HG03139 (cell line): ENCODE data around the gene CD99.

Experiments
- ATAC-seq: cut with Tn5 transposase; IDR thresholded peaks from one replicate; pipeline ENCODE4 v1.9.1; 2021; ENCODE audit not compliant: unreplicated experiment

CD99 gene, protein sequence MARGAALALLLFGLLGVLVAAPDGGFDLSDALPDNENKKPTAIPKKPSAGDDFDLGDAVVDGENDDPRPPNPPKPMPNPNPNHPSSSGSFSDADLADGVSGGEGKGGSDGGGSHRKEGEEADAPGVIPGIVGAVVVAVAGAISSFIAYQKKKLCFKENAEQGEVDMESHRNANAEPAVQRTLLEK

DNA sequence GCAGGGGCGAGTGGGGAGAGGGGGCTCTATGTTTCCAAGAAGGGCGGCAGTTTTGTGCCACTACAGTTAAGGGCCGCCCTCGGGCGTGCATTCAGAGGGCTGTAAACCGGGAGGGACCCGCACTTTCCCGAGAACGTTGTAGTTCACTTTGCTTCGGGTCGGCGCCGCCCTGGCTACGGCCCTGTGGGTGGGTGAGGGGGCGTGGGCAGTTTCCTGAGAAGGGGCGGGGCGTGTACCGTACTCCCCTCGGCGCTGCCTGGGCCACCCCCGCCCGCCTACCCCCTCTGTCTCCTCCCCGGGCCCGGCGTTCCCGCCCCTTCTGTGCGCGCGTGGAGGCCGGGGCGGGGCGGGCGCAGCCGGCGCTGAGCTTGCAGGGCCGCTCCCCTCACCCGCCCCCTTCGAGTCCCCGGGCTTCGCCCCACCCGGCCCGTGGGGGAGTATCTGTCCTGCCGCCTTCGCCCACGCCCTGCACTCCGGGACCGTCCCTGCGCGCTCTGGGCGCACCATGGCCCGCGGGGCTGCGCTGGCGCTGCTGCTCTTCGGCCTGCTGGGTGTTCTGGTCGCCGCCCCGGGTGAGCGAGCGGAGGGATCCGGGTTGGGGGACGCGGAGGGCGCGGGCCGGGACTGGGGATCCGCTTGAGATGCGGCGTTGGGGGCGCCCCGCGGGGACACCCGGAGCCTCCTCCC, at the start of gene CD99:
CD99 (plus strand) TSS at position 440 of the 687 bp plus-strand sequence; CDS start at position 506, 66 bp downstream.
- ATAC-seq, result peak; percentile 83

DNA sequence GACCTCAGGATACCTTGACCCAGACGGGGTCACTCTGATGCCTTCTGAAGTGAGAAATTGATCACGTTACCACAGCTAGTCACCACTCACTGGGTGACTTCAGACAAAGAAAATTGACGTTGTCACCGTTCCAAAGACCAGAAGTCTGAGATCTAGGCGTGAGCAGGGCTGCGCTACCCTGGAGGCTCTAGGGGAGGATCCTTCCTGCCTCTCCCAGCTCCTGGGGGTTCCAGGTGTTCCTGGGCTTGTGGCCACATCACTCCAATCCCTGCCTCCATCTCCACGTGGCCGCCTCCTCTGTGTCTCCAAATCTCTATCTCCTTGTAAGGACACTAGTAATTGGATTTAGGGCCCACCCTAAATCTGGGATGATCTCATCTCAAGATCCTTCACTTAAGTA, 48.9 kb upstream of the CD99 start:
- ATAC-seq, result no peak

DNA sequence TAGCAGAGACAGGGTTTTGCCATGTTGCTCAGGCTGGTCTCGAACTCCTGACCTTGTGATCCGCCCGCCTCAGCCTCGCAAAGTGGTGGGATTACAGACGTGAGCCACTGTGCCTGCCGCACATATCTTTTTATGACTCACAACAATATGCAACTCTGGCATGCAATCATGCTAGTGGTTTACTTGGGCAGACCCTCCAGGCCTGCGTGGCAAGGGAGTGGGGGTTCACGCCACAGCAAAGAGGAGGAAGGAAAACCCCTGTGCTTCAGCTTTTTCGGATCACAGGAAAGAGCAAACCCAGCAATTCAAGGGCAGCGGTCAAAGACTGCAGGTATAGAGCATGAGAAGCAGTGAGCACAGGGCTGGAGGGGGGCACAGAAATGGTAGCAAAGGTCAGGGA, 48.3 kb upstream of the CD99 start:
- no peak for ATAC-seq

DNA sequence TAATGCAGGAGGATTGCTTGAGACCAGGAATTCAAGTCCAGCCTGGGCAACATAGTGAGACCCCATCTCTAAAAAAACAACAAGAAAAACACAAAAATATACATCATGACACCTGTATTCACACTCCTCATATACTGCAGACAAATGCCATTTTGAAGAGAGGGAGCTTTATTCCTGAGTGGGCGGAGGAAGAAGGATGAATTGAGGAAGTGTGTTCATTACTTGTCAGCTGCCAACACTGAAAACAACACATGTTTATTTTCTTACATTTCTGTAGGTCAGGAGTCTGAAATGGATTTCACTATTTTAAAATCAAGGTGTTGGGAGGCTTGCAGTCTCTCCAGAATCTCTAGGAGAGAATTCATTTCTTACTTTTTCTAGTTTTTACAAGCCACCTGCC, 47.2 kb upstream of the CD99 start:
- ATAC-seq, result no peak

DNA sequence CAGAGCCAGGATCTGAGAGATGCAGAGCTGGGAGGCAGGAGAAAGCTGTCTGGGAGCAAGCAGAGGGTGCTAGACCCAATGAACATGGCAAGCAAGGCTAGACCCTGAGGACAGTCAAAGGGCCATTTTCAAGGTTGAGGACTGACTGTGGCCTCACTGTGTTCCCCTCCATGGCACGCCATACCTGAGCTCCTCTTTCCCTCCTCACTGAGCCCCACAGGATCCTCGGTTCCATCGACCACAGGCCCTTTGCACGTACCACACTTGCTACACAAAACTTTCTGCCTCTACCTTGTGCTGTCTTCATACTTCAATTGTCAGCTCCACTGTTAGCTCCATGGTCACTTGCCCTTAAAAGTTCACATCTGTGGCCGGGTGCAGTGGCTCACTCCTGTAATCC, 45.5 kb upstream of the CD99 start:
- ATAC-seq, result no peak

DNA sequence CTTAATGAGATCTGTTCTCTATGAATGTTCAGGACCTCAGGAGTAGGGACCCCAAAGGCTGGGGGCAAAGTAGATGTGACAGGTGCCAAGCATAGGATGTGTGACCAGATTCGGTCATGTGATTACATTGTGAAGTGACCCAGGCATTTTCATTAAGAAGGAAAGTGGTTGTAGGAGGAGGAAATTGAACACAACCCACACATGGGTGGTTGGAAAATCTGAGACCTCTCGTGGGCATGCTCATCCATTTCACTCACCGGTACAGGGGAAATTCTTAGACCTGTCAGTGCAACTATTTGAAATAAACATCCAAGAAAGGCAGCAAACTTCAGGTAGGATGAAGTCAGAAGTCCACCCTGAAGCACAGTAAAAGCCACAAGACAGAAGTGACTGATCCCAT, 43.5 kb upstream of the CD99 start:
- ATAC-seq, result no peak

DNA sequence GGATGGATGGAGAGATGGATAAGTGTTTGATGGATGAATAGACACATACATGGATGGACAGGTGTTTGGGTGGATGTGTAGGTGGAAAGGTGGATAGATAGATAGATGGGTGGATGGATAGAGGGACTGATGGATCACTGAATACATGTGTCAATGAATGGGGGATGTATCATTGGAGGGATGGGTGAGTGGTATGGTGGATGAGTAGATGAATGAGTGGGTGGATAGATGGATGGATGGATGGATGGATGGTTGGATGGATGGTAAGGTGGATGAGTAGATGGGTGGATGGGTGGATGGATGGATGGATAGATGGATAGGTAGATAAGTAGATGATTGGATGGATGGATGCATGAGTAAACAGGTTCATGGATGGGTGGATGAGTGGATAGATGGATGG, 41.1 kb upstream of the CD99 start:
- ATAC-seq, result no peak

DNA sequence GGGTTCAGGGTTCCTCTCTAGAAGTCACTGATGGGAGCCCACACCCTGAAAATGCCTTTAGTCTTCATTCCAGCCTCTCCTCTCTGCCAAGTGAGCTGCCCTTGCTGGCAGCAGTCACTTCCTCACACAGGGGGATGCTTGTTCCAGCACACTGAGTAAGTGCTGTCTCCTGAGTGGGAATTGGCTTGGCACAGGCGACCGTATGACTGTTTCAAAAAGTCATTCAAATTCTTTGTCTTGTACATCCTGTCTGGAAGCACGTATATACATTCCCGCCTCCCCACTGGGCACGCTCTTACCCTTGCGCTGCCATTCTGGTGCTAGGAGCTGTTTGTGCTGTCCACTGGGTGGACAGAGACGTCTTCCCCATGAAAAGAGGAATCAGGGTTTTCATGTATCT, 40.2 kb upstream of the CD99 start:
- ATAC-seq, result no peak

DNA sequence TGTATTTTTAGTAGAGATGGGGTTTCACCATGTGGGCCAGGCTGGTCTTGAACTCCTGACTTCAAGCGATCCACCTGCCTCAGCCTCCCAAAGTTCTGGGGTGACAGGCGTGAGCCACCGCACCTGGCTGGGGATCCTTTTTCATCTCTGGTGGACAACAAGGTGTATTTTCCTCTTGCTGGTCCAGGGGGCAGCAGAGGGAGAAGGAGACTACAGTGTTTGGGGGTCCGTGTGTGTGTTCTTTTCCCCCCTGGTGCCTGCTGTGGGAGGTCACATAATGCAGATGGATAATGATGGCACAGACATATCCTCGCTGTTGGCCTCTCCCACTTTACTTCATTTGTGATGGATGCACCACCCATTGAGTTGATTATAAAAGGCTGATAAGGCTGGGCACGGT, 39.0 kb upstream of the CD99 start:
- ATAC-seq, result no peak

DNA sequence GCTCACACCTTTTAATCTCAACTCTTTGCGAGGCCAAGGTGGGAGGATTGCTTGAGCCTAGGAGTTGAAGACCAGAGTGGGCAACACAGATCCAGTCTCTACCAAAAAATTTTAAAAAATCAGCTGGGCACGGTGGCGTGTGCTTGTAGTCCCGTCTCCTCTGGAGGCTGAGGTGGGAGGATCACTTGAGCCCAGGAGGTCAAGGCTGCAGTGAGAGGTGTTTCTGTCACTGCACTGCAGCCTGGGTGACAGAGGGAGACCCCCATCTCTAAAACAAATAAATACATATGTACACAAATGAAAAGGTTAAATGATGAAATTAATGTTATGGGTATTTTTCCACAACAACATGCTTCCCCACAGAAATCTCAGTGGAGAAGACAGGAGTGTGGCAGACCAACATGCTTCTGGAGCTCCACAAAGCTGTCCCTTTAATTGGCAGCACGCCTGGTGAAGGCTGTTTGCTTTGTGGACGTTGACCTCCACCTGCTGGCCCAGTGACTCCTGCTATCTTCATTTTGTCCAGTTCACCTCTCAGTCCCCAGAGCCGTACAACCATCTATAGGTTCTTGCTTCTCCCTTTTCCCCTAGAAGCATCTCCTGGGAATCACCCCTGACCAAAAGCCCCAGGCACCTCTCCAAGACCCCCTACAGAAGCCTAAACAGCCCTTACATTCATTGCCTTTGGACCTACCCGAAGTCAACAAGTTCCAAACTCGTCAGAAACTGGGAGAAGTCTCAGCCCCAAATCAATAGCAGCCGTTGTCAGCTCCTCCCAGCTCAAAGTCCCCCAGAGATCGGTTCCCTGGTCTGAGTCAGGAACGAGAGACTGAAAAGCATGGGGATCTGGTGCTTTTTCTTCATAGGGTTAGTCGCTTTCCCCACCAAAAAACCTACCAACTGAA, 36.4 kb upstream of the CD99 start:
- ATAC-seq, result no peak

DNA sequence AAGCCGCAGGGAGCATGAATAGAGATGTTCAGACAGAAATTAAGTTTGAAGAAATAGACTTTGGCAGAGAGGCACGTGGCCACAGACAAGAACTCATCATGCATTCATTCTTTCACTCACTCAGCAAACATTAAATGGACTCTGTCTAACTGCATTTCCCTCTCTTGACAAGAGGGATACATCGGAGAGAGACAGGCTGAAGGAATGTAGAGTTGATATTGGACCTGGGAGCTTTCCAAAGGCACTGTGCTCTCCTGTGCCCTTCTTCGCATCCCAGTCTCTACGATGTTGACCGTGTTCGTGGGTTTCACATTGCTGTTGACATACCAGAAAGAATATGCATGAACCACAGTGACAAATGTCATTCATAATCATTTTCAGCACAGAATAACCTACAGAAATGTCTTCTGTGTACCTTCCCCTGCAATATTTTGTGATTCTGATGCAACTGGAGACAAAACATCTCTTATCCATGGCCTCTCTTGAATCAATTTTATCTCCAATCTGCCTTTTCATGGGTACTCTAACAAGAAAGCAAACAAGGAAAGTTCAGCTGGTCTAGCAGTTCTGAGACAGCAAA, 34.7 kb upstream of the CD99 start:
- no peak for ATAC-seq

DNA sequence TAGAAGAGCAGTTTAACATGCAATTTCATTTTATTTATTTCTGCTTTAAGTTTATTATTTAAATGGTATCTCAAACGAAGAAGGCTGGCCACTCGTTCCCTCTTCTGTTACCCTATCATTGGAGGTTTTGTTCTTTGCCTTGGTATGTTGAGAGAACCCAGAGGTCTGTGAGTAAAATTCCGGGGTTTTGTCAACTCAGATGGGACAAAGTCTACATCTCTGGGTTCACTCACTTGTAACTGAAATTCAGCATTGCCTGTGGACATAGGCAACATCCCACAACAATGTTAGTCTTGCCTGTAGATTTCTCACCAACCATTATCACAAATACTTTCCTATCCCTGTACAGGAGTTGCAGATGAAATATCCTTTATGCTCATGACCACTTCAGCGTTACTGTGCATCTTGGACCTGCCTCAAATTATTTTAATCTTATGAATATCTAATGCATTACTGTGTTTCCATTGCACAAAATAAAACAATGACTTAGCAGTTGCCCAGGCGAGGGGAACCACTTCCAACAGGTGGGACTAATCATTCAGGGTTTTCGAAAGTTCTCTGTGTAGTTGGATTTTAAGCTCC, 33.5 kb upstream of the CD99 start:
- ATAC-seq, result no peak

DNA sequence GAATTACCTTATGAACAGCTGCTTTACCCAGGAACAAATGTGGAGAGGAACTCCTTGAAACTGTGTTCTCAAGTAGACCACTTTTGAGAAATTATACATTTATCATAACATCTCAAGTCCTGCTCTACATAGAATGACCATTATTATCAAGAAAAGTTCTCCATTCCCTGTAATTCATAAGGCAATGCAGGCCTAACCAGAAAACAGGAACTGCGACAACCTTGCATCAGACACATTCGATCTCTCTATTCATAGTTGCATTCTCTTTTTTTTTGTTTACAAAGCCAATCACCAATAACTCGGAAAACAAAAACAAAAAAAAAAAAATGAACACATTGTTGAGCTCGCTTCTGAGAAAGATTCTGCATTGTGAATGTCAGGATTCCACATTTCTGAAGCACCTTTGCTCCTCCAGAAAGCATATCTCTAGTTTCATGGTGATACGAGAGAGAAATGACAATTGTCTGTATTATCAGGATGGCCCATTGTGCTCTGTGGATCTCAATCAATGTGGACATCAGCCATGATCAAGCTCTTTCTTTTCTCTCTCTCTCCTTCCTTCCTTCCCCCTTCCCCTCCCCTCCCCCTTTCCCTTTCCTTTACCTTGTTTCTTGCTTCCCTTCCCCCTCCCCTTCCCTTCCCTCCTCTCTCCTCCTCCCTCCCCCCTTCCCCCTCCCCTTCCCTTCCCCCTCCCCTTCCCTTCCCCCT, 32.4 kb upstream of the CD99 start:
- no peak for ATAC-seq

DNA sequence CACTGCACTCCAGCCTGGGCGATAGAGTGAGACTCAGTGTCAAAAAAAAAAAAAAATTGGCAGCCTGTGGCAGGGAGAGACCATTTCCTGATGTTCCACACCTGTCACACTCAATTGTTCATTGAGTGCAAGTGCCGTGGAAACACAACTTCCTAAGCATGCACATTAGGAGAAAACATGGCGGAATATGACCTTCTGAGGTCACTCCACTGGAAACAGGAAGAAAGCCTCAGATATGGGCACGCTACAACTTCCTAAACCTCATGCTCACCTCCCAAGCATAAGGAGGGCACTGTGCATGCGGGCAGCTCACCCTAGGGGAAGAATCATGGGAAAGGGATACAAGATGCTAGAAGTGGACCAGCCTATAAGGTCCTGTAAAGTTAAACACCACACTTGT, 28.5 kb upstream of the CD99 start:
- ATAC-seq, result no peak

DNA sequence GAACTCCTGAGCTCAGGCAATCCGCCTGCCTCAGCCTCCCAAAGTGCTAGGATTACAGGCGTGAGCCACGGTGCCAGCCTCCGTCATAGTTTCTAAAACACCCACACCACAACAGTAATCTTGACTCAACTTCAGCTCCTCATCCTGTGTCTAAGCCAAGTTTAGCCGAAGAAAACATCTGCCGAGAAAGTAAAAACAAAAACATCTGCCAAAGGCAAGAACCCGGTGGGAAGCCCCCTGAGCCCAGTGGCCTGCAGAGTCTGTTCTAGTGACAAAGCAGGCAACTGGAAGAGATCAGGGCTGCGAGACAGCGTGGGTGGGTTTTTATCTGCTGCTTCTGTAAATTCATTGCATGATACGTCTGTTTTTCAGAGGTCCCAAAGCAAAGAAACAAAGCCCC, 26.6 kb upstream of the CD99 start:
- ATAC-seq, result no peak

DNA sequence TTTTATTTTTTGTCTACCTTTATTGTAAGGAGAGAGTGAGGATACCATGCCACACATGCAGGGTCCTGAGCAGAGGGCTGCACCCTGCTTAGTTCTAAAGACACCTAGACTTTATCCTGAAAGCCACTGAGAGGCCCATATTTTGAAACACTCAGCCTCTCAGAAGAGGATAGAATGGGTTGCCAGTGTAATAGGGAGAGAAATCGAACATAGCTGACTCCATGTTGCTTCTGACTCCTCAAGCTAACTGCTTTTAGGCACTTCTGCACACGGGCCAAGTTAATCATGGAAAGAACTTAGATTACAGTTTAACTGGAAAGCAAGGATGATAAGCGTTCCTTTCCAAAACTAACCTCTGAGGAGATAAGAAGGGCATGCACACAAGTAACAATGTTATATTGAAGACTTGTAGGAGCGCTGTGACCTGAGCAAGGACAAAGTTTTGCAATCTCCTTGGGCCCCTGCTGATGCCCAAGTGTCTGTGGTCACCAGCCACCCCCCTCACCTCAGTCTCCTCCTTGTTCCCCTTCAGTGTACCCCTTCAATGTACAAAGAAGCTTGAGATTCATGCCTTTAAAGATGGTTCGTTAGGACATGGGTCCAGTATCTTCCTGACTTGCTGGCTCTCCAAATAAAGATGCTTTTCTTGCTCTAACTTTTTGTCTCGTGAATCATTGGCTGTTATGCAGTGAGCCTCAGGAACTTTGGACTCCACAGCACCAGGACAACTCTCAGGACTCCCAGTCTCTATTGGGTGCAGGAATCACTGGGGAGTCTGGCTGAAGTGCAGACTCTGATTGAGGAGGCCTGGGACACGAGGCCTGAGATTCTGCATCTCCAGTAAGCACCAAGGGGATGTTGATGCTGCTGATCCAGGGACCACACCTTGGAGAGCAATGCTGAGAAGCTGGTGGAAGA, 25.4 kb upstream of the CD99 start:
- no peak for ATAC-seq

DNA sequence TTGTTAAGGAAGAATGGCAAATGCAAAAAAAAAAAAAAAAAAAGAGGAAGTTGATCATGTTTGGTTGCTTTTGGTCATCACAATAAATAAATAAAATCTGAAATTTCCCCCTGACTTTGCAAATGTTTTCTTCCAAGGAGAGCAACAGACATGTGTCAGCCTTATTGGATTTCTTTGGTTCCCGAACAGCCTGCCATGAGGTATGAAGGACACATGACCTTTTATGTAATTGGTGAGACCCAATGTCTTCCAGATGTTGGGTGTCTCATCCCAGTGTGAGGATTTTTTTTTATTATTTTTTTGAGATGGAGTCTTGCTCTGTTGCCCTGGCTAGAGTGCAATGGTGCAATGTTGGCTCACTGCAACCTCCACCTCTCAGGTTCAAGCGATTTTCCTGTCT, 24.6 kb upstream of the CD99 start:
- ATAC-seq, result no peak

DNA sequence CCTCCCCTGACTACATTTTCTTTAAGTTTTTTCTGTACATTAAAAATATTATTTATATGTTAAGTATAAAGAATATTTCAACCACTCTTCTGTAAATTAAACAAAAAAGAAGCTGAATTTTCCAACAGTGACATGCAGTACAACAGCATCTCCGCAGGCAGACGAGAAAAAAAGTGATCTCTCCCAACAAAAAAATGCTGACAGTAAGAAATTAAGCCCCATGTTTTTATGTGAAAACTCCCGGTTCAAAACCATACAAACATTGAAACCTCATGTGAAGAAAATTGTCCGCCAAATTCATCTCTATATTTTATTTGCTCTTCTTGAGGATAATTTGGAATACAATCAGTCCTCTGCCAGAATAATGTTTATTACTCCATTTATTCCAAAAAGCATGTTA, 20.1 kb upstream of the CD99 start:
- ATAC-seq, result no peak

DNA sequence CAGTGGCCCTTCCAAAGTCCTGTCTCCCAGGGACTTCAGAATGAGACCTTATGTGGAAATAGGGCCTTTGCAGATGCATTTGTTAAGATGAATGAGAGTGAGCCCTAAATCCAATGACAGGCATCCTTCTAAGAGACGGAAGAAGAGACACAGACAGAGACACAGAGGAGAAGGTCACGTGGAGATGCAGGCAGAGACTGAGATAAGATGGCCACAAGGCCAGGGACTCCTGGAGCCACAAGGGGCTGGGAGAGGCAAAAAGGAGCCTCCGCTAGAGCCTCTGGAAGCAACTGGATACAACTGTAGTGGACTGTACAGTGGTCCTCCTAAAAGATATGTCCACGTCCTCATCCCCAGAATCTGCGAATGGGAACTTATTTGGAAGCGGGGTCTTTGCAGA, 19.0 kb upstream of the CD99 start:
- no peak for ATAC-seq

DNA sequence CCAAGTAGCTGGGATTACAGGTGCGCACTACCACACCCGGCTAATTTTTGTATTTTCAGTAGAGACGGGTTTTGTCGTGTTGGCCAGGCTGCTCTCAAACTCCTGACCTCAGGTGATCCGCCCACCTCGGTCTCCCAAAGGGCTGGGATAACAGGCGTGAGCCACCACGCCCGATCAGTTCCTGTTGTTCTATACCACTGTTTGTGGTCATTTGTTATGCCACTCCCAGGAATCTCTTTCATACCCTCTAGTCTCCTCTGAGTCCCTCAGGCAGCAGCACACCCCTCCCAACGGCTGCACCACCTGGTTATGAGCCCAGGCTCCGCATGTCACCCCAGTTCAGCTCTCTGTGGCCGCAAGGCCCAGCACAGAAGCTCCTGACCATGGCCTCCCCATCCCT, 17.5 kb upstream of the CD99 start:
- ATAC-seq, result no peak
